ENCODE measurements around the gene BMP8B.
"Not testable (repeated sequence)": the region's sequence is repeated elsewhere in the genome, so short reads cannot be mapped to it uniquely, and the experiment has no call there.

BMP8B gene

GRCh38 chr1:39788758-39789570, at the start of gene BMP8B:
Gene BMP8B, minus strand, starts transcription at chr1:39788865. Its CDS starts 380 bp downstream, at chr1:39788485.
- peak in 1 of 2 donors; percentile 30 for DNase-seq

- DNase-seq = no peak
Measured at GRCh38 chr1:39836595-39837110, 48.0 kb upstream of the BMP8B start.

DNA sequence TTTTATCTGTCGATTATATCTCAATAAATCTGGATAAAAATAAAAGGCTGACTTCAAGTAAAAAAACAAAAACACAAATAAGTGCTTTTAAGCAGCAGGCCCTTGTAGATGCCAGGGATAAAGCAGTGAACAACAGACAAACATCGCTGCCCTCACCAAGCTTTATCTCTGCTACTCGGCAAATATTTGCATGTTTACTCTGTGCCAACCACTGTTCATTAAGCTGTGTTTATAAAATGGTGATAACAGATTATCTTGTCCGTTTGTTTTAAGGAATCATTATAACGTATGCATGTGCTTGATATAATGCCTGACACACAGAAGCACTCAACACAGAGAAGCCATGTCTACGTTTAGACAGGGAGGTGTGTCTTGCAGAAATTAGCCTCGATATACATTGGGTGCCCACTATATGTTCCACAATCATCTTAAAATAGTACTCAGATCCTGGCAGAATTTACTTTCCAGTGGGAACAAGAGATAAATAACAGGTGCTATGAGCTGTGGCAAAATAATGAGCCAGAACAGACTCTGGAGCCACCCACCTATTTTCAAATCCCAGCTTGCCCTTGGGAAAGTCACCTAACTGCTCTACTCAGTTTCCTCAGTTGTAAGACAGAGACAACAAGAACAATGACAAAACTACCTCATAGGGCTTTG, 47.4 kb upstream of the BMP8B start:
- no peak for DNase-seq

- no peak for DNase-seq
Measured at GRCh38 chr1:39835110-39835509, 46.4 kb upstream of the BMP8B start.

GRCh38 chr1:39833621-39834385, 45.1 kb upstream of the BMP8B start:
- DNase-seq = no peak

DNA sequence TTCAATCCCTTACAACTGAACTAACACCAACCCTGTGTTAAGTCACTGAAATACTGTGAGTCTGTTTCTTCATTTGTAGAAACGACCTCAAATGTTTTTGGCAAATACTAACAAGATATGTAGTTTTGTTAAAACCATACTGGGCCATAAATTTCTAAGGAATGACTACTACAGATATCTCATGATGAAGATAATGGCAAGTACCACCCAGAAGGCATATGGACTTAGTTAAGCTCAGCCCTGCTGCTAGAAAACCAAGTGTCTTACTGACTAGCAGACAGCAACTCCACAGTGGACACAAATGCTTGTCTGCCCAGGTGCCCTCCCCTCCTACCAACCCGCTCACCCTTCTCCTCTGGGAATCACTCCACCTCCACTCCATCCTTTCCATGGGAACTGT, 44.5 kb upstream of the BMP8B start:
- no peak for DNase-seq

DNA sequence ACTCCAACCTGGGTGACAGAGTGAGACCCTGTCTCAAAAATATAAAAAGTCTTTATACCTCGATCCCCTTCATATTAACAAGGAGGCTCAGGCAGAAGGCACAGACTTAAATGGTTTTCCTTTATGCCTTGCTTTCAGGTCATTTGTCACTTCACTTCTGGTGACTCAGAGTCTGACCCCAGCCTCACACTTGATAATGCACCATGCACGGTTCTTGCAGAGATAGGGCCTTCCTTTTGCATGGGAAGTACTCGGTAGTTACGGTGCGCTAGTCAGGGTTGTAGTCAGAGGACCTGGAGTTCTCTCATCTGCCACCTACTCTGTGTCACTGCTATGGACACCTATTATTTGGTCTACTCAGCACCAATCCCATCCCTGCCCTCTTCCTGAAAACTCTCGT, 43.6 kb upstream of the BMP8B start:
- DNase-seq = no peak

- DNase-seq = no peak
Measured at GRCh38 chr1:39829791-39830533, 41.3 kb upstream of the BMP8B start.

- DNase-seq = no peak
Measured at GRCh38 chr1:39828734-39829133, 40.1 kb upstream of the BMP8B start.

- DNase-seq = not testable (repeated sequence)
Measured at GRCh38 chr1:39828255-39828654, 39.6 kb upstream of the BMP8B start.

DNA sequence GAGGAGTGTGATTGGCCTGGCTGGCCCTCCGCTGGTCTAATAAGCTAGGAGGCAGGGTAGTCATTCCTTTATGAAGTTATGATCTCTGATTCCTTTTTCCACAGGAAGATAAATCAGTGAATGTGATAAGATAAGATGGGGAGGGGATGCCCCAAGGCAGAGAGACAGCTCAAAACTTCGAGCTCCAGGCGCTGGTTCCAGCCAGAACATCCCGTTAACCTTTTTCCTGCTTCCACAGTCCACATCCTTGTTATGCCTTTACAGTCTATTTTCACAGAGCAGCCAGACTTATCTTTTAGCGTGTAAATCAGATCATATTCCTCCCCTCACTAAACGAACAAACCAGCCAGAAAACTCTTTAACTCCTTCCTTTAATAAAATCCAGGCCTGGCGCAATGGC, 38.5 kb upstream of the BMP8B start:
- DNase-seq = no peak

- DNase-seq = no peak
Measured at GRCh38 chr1:39826583-39826982, 37.9 kb upstream of the BMP8B start.

DNA sequence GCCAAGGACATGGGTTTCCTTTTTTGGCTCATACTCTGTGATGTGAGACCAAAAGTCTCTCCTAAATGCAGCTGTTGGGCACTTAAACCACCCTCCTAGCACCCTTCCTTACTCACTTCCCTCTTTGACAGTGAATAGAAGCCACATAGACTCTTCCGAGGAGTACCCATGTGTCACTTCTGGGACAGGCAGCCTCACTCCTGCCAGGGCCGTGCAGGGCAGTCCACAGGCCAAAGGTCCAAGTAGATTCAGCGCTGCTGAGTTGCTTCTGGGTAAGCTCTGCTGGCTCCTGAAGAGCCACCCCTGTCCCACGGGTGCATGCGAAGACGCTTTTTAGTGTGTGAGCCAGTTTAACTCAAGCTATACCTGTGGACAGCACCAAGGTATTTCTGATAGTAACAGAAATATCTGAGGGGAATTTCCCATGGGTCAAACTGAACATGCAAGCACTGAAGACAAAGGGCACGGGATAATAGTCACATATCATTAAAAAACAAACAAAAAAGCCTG, 36.8 kb upstream of the BMP8B start:
- no peak for DNase-seq

- DNase-seq = not testable (repeated sequence)
Measured at GRCh38 chr1:39823450-39823849, 34.8 kb upstream of the BMP8B start.

- DNase-seq = no peak
Measured at GRCh38 chr1:39822146-39822545, 33.5 kb upstream of the BMP8B start.

GRCh38 chr1:39819091-39819812, 30.6 kb upstream of the BMP8B start:
- DNase-seq = no peak

DNA sequence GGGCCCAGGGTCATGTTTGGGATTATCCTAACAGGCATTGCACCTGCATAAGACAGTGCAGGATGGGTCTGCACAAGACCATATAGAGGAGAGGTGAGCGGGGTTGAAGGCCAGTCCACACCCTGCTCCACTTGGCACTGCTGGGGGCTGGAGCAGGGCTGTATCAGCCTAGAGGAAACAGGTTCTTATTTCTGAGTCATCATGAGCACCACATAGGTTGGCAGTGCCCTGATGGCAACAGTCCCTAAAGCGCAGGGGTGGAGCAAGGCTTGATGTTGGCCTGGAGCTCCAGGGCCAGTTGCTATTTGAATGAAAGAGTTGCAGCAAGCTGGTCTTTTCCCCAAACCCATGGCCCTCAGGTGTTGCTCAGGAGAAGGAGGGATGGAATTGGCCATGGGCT, 29.8 kb upstream of the BMP8B start:
- no peak for DNase-seq

- DNase-seq = peak; percentile 40 to 43
Measured at GRCh38 chr1:39817091-39817932, 28.6 kb upstream of the BMP8B start.

- DNase-seq = peak; percentile 45 to 64
Measured at GRCh38 chr1:39816415-39817090, 27.9 kb upstream of the BMP8B start.

DNA sequence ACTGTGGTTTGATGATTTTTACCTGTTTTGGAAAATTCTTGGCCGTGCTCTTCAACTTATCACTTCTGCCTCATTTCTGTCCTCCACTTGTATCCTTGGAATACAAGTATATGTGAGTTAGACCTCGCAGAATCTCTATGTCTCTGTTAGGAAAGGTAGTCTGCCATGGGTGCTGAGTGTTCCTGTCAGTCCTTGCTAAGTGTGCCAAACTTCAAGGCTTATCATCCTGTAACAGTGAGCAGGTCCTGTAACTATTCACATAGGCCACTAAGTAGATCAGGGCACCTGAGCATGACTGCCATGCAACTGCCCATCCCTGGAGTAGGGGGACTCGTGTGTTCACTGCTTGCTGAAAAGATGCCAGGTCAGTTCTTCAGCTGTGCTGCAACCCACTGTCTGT, 24.2 kb upstream of the BMP8B start:
- no peak for DNase-seq
